H1 (cell line): ENCODE measurements around the gene FOXD2. TPM values are rescaled to one million over a fixed set of nuclear protein-coding genes. Genes with fewer than 3 reads are reported as not detected.
A peak's percentile ranks its signal among the peaks of the same experiment; 100 is the strongest.

Experiments used
- CTCF ChIA-PET: fragments of 300-600 bp; sonication (Branson Sonifier 250); formaldehyde crosslinking; loops from one replicate; lab custom pipeline; 2021; ENCODE audit not compliant: partially characterized antibody; lab: Charles Lee
- POLR2A ChIA-PET: fragments of 300-600 bp; sonication (Branson Sonifier 250); formaldehyde crosslinking; loops from one replicate; lab custom pipeline; 2021; ENCODE audit warnings: inconsistent platforms; ENCODE audit not compliant: partially characterized antibody; lab: Charles Lee
- DNase-seq, 2 experiments: peaks; one replicate each; pipeline versions ENCODE4 v3.0.0 to v3.0.0-alpha.2; 2010 to 2022; ENCODE audit warnings: low spot score in 2 of 2, low read depth in 1 of 2, mixed read lengths in 1 of 2
- FAIRE-seq: peaks from 2 replicates; lab custom pipeline; 2011; peaks lifted over from hg19 to GRCh38; lab: Jason Lieb, UNC
- H2AFZ ChIP-seq: 2 replicates; pipeline ENCODE4 v1.8.1; 2012; ENCODE audit warnings: low read length, inconsistent platforms
- H2AK5ac ChIP-seq: 2 replicates; pipeline ENCODE4 v1.6.1; 2013; ENCODE audit warnings: low read depth, low read length
- H2BK120ac ChIP-seq: replicated peaks from 2 replicates; pipeline ENCODE3; 2013; ENCODE audit warnings: low read depth, low read length, inconsistent platforms
- H2BK12ac ChIP-seq: 2 replicates; pipeline ENCODE4 v1.6.1; 2013; ENCODE audit warnings: low read depth, low read length
- H2BK15ac ChIP-seq: 2 replicates; pipeline ENCODE4 v1.6.1; 2013; ENCODE audit warnings: low read length
- H2BK20ac ChIP-seq: 2 replicates; pipeline ENCODE4 v1.6.1; 2013; ENCODE audit warnings: low read length
- H2BK5ac ChIP-seq: 2 replicates; pipeline ENCODE4 v1.6.1; 2013; ENCODE audit warnings: low read depth, low read length
- H3K14ac ChIP-seq: 2 replicates; pipeline ENCODE4 v1.6.1; 2013; ENCODE audit warnings: inconsistent platforms; ENCODE audit not compliant: insufficient read length
- H3K18ac ChIP-seq: 2 replicates; pipeline ENCODE4 v1.6.1; 2013; ENCODE audit warnings: low read length; ENCODE audit errors: extremely low read depth
- H3K23ac ChIP-seq: 2 replicates; pipeline ENCODE4 v1.6.1; 2013; ENCODE audit warnings: inconsistent platforms; ENCODE audit not compliant: insufficient read length
- H3K23me2 ChIP-seq: 2 replicates; pipeline ENCODE4 v1.6.1; 2013; ENCODE audit warnings: low read depth, low read length
- H3K27ac ChIP-seq: 2 replicates; pipeline ENCODE4 v1.6.1; 2011; ENCODE audit warnings: low read depth, low read length, inconsistent platforms
- H3K27me3 ChIP-seq, 4 experiments: replicated peaks in 1 of 4; 1 replicate in 1 of 4; 2 replicates in 3 of 4; pipeline versions ENCODE4 v1.6.1 to v1.8.1; 2011 to 2013; ENCODE audit warnings: low read length in 3 of 4, mild to moderate bottlenecking in 3 of 4, inconsistent platforms in 2 of 4, mixed read lengths in 2 of 4, moderate library complexity in 1 of 4; ENCODE audit not compliant: control insufficient read depth in 3 of 4, insufficient read depth in 3 of 4; ENCODE audit errors: extremely low read depth in 1 of 4
- H3K36me3 ChIP-seq, 4 experiments: 2 replicates each; pipeline versions ENCODE4 v1.6.1 to v1.8.1; 2011 to 2013; ENCODE audit warnings: mild to moderate bottlenecking in 4 of 4, low read length in 3 of 4, moderate library complexity in 2 of 4, control low read depth in 1 of 4, inconsistent platforms in 1 of 4; ENCODE audit not compliant: insufficient read depth in 4 of 4, control insufficient read depth in 2 of 4
- H3K4ac ChIP-seq: replicated peaks from 2 replicates; pipeline ENCODE3; 2013; ENCODE audit warnings: low read length, low read depth, mixed read lengths, inconsistent platforms; ENCODE audit not compliant: insufficient read length
- H3K4me1 ChIP-seq, 4 experiments: replicated peaks in 1 of 4; 1 replicate in 1 of 4; 2 replicates in 3 of 4; pipeline versions ENCODE4 v1.6.1 to v1.8.1; 2011 to 2013; ENCODE audit warnings: low read length in 3 of 4, inconsistent platforms in 2 of 4, mixed read lengths in 1 of 4; ENCODE audit not compliant: insufficient read depth in 4 of 4, control insufficient read depth in 3 of 4
- H3K4me2 ChIP-seq, 2 experiments: 2 replicates each; pipeline versions ENCODE4 v1.6.1 to v1.8.1; 2011 to 2013; ENCODE audit warnings: low read depth in 2 of 2, low read length in 2 of 2, control low read depth in 1 of 2, inconsistent platforms in 1 of 2, mild to moderate bottlenecking in 1 of 2; ENCODE audit not compliant: insufficient read depth in 1 of 2
- H3K4me3 ChIP-seq, 4 experiments: fragments of 200-600, 300-600 bp in 1 of 4; sonication (generic), shearing (Covaris generic), sonication (Bioruptor Twin) in 1 of 4; 2 replicates each; pipeline versions ENCODE4 v1.5.1 to v1.8.1; 2011 to 2016; ENCODE audit warnings: low read length in 4 of 4, low read depth in 3 of 4, control low read depth in 2 of 4, inconsistent platforms in 2 of 4, mild to moderate bottlenecking in 2 of 4, mixed read lengths in 1 of 4, moderate library complexity in 1 of 4; ENCODE audit not compliant: insufficient read depth in 2 of 4; ENCODE audit errors: extremely low read depth in 1 of 4
- H3K56ac ChIP-seq: replicated peaks from 2 replicates; pipeline ENCODE3; 2013; ENCODE audit warnings: low read depth, mild to moderate bottlenecking, mixed read lengths, low read length, inconsistent platforms; ENCODE audit not compliant: insufficient read length
- H3K79me1 ChIP-seq: 2 replicates; pipeline ENCODE4 v1.6.1; 2013; ENCODE audit warnings: low read depth, low read length, control low read depth
- H3K79me2 ChIP-seq, 2 experiments: 2 replicates each; pipeline versions ENCODE4 v1.6.1 to v1.8.1; 2012 to 2013; ENCODE audit warnings: low read length in 2 of 2, mild to moderate bottlenecking in 2 of 2, inconsistent platforms in 1 of 2; ENCODE audit not compliant: insufficient read depth in 2 of 2, control insufficient read depth in 1 of 2
- H3K9ac ChIP-seq, 4 experiments: replicated peaks in 1 of 4; 1 replicate in 1 of 4; 2 replicates in 3 of 4; pipeline versions ENCODE4 v1.6.1 to v1.8.1; 2011 to 2013; ENCODE audit warnings: low read depth in 3 of 4, low read length in 3 of 4, control low read depth in 2 of 4, mild to moderate bottlenecking in 2 of 4, moderate library complexity in 2 of 4, inconsistent platforms in 1 of 4; ENCODE audit errors: extremely low read depth in 1 of 4
- H3K9me3 ChIP-seq, 2 experiments: 2 replicates each; pipeline versions ENCODE4 v1.6.1 to v1.8.1; 2012 to 2013; ENCODE audit warnings: mild to moderate bottlenecking in 2 of 2, moderate library complexity in 2 of 2, control low read depth in 1 of 2, inconsistent platforms in 1 of 2, low read depth in 1 of 2, low read length in 1 of 2, mixed read lengths in 1 of 2; ENCODE audit not compliant: insufficient read depth in 2 of 2
- H4K20me1 ChIP-seq, 2 experiments: replicated peaks in 1 of 2; 2 replicates each; pipeline versions ENCODE3 to v1.8.1; 2011 to 2013; ENCODE audit warnings: inconsistent platforms in 2 of 2, low read length in 2 of 2, mild to moderate bottlenecking in 1 of 2; ENCODE audit not compliant: insufficient read depth in 2 of 2, control insufficient read depth in 1 of 2
- H4K5ac ChIP-seq: 2 replicates; pipeline ENCODE4 v1.6.1; 2013; ENCODE audit warnings: low read length, low read depth, mixed read lengths, inconsistent platforms; ENCODE audit not compliant: insufficient read length
- H4K8ac ChIP-seq: 2 replicates; pipeline ENCODE4 v1.8.0; 2013; ENCODE audit warnings: mild to moderate bottlenecking, moderate library complexity, low read length, inconsistent platforms; ENCODE audit not compliant: insufficient read depth; ENCODE audit errors: extremely low read depth
- H4K91ac ChIP-seq: replicated peaks from 2 replicates; pipeline ENCODE3; 2013; ENCODE audit warnings: low read length, mixed read lengths, inconsistent platforms; ENCODE audit not compliant: insufficient read length
- EGR1 ChIP-seq: IDR thresholded peaks from 2 replicates; pipeline ENCODE4 v1.6.1; 2011; ENCODE audit warnings: low read depth, low read length, borderline replicate concordance
- EZH2 ChIP-seq: fragments of 200-600 bp; sonication (generic); IDR thresholded peaks from 2 replicates; pipeline ENCODE4 v1.7.1; 2012; ENCODE audit warnings: low read depth, mild to moderate bottlenecking, moderate library complexity, low read length, inconsistent platforms; ENCODE audit not compliant: severe bottlenecking
- HDAC6 ChIP-seq: IDR thresholded peaks from one replicate; pipeline ENCODE4 v1.7.1; 2012; ENCODE audit warnings: low read depth, mild to moderate bottlenecking, inconsistent platforms, low read length, moderate library complexity
- JUND ChIP-seq: IDR thresholded peaks from 2 replicates; pipeline ENCODE4 v1.6.1; 2011; ENCODE audit warnings: mild to moderate bottlenecking, improper control_type of control experiment, low read length
- PHF8 ChIP-seq: fragments of 200-600 bp; sonication (generic); conservative IDR thresholded peaks from 2 replicates; pipeline ENCODE4 v1.7.1; 2012; ENCODE audit warnings: low read depth, mild to moderate bottlenecking, inconsistent platforms, low read length, moderate library complexity
- POLR2A ChIP-seq, 2 experiments: IDR thresholded peaks; 1 replicate in 1 of 2; 2 replicates in 1 of 2; pipeline ENCODE4 v1.6.1; 2011; ENCODE audit warnings: low read depth in 2 of 2, low read length in 2 of 2, mild to moderate bottlenecking in 2 of 2; ENCODE audit errors: control extremely low read depth in 1 of 2
- RNF2 ChIP-seq: fragments of 200-900, 300-1000 bp; sonication (generic); IDR thresholded peaks from 2 replicates; pipeline ENCODE4 v1.7.1; 2016; ENCODE audit warnings: borderline replicate concordance, low read depth, mild to moderate bottlenecking, antibody characterized with exemption, low read length; ENCODE audit not compliant: poor library complexity, severe bottlenecking; ENCODE audit errors: missing control alignments
- TCF12 ChIP-seq: IDR thresholded peaks from 2 replicates; pipeline ENCODE4 v1.6.1; 2011; ENCODE audit warnings: low read depth, mild to moderate bottlenecking, low read length
- ZNF274 ChIP-seq: IDR thresholded peaks from 2 replicates; pipeline ENCODE4 v1.7.0; 2012; ENCODE audit warnings: low read length, borderline replicate concordance; ENCODE audit errors: extremely low read depth
- WGBS, 2 experiments: shearing (Covaris generic) in 1 of 2; methylation state at CpG; one replicate each; pipeline versions ENCODE4 v1.1.6 to v1.1.7; 2013 to 2015; ENCODE audit warnings: low lambda C conversion rate in 2 of 2, mixed read lengths in 2 of 2, inconsistent platforms in 1 of 2, low coverage in 1 of 2, missing lambda C conversion rate in 1 of 2; ENCODE audit not compliant: insufficient replicate concordance in 2 of 2, insufficient coverage in 1 of 2, insufficient read length in 1 of 2; ENCODE audit errors: extremely low coverage in 1 of 2, missing lambda C conversion rate in 1 of 2; 5-methylcytosine and 5-hydroxymethylcytosine counted together
- polyA plus RNA-seq, 7 experiments: library from polyadenylated mRNA; depleted of rRNA in 3 of 7; stranded (reverse) in 5 of 7; unstranded in 2 of 7; fragments of >200 nt in 5 of 7; fragments of 200-250 nt in 2 of 7; gene quantifications; 1 replicate in 5 of 7; 2 replicates in 1 of 7; 4 replicates in 1 of 7; pipeline versions ENCODE4 v1.2.1 to v1.2.3, GENCODE V29; 2011 to 2013; ENCODE audit warnings: missing spikeins in 2 of 7, mixed read lengths in 2 of 7
- total RNA-seq: library from RNA; stranded (reverse); fragmentation: NEBNext Ultra II Directional; extraction: Animal tissue kit (Norgen Biotek cat#: 25700); gene quantifications from 2 replicates; pipeline ENCODE4 v1.2.1, GENCODE V29; 2021
- TF ChIP-seq, protein P1 (sequence below): IDR thresholded peaks from 2 replicates; pipeline ENCODE4 v1.6.1; 2011; ENCODE audit warnings: low read depth, mild to moderate bottlenecking, low read length; ENCODE audit not compliant: insufficient read depth
- TF ChIP-seq, protein P2 (sequence below): IDR thresholded peaks from 2 replicates; pipeline ENCODE4 v1.6.1; 2012; ENCODE audit warnings: inconsistent platforms

FOXD2 gene
- total and polyA plus RNA-seq, 2 of the 8 experiments (the other 6 are each of a cell fraction or from before 2014, with no cell fraction given), result not detected

DNA sequence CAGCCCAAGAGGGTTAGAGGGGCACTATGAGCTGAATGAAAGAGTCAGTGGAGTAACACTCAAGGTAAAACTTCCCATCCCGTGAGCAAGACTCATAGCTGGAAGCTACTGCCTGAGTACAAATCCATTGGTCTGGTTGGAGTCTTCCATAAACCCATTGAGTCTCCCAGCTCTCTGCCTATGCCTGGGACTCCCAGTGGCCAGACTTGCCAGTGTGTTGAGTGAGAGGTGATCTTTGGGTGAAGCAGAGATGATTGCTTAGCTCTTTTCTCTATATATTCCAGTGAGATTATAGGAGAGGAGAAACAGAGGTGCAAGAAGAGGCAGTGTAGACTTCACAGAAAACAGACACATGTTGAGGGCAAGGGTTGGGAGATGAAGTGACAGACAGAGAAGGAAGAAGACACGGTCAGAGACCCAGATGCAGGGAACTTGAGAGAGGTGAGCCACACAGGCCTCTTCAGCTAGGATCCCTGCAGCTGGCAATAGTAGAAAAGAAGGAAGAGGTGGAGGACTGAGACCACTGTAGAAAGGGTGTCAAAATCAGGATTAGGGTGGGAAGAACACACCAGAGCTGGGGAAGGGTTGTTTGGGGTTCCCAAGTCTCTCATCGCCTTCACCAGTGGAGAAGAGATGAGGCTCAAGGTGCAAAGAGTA, 3.7 kb downstream of the FOXD2 start:
- H4K20me1 ChIP-seq, result peaks cover 14 to 19% of the 10 kb centered on the region in 2 experiments
- no peak overlapping the region for H3K4ac ChIP-seq
- ChIA-PET POLR2A (no interaction called here), CTCF (interaction anchor here (0.7 to 3.5 kb wide), 15 partner anchors 8 to 657 kb away, joined by 3 to 40 read pairs (median 4); no protein-coding TSS in a partner anchor)
- peak overlapping the region; percentile 32; the same call in 1 of the 2 replicates for H2BK20ac ChIP-seq
- no peak overlapping the region for H3K4me2 ChIP-seq
- H2BK12ac ChIP-seq, result no peak overlapping the region
- no peaks in the 10 kb centered on the region for H3K79me2 ChIP-seq
- H3K9ac ChIP-seq, result no peak overlapping the region
- no peak for DNase-seq
- no peaks in the 10 kb centered on the region; a peak in 1 of 4 replicates for H3K9me3 ChIP-seq
- no peak overlapping the region for H4K91ac ChIP-seq
- no peak overlapping the region for H3K18ac ChIP-seq
- no peak overlapping the region for H3K56ac ChIP-seq
- no peak for FAIRE-seq
- 46% methylated on average over 3 of the region's 3 CpGs; no CpG with 5 or more reads in 1 of the 2 experiments for WGBS, 2 experiments
- no peak overlapping the region for H3K4me3 ChIP-seq
- no peak overlapping the region for H3K14ac ChIP-seq
- H3K79me1 ChIP-seq, result no peaks in the 10 kb centered on the region
- H2AFZ ChIP-seq, result no peak overlapping the region
- H2AK5ac ChIP-seq, result no peak overlapping the region
- no peak overlapping the region for H2BK120ac ChIP-seq
- no peak overlapping the region for H3K27ac ChIP-seq
- peak; percentile 49 for TF ChIP-seq RNF2
- no peak for TF ChIP-seq EGR1
- no peak for TF ChIP-seq JUND
- peak; percentile 67 for TF ChIP-seq EZH2
- TF ChIP-seq TCF12, result no peak
- no peak for TF ChIP-seq ZNF274
- TF ChIP-seq HDAC6, result no peak
- TF ChIP-seq, protein P1, sequence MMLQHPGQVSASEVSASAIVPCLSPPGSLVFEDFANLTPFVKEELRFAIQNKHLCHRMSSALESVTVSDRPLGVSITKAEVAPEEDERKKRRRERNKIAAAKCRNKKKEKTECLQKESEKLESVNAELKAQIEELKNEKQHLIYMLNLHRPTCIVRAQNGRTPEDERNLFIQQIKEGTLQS, result no peak
- no peak for TF ChIP-seq POLR2A (IDR thresholded peaks at IDR 0.05; ENCODE audit: control extremely low read depth in 1 of 2, low read depth in 2 of 2, low read length in 2 of 2)
- TF ChIP-seq, protein P2, sequence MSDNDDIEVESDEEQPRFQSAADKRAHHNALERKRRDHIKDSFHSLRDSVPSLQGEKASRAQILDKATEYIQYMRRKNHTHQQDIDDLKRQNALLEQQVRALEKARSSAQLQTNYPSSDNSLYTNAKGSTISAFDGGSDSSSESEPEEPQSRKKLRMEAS, result no peak
- TF ChIP-seq PHF8, result no peak
- no peak overlapping the region for H4K5ac ChIP-seq
- H3K23me2 ChIP-seq, result peaks cover 16% of the 10 kb centered on the region; the same call in 1 of the 2 replicates
- H3K27me3 ChIP-seq, result peaks cover 93 to 99% (median 97%) of the 10 kb centered on the region in 4 experiments
- no peak overlapping the region for H2BK5ac ChIP-seq
- H3K36me3 ChIP-seq, result peaks cover 0 to 10% (median 0%) of the 10 kb centered on the region in 4 experiments; a peak in 1 of 8 replicates
- H4K8ac ChIP-seq, result no peak overlapping the region
- no peak overlapping the region for H3K23ac ChIP-seq
- H3K4me1 ChIP-seq, result peaks cover 13 to 37% (median 21%) of the 10 kb centered on the region in 4 experiments
- 0 out of 2 replicates have a peak overlapping the region, but pooled peaks have one; percentile 81 for H2BK15ac ChIP-seq
